Measurements from ENCODE around the gene CORO2B.
A peak's percentile ranks its signal among the peaks of the same experiment; 100 is the strongest.
"Not testable (repeated sequence)": the region's sequence is repeated elsewhere in the genome, so short reads cannot be mapped to it uniquely, and the experiment has no call there.

CORO2B gene

DNA sequence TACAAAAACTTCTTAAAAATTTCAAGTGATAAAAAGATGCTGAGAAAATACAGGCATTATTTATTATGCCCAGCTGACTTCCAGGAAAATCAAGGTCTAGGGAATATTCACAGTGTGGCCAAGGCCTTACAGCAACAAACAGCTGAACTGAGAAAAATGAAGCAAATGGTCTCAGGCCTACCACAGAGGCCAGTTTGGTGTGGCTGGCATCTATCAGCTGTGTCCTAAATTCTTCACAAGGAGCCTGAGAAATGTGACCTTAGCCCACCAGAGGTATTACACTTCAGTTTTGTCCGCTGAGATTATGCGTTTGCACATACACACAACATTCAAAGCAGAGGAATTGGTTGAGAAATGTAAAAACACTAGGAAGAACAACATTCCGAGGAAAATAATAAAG, 164.5 kb downstream of the CORO2B start:
- FAIRE-seq: no peak

DNA sequence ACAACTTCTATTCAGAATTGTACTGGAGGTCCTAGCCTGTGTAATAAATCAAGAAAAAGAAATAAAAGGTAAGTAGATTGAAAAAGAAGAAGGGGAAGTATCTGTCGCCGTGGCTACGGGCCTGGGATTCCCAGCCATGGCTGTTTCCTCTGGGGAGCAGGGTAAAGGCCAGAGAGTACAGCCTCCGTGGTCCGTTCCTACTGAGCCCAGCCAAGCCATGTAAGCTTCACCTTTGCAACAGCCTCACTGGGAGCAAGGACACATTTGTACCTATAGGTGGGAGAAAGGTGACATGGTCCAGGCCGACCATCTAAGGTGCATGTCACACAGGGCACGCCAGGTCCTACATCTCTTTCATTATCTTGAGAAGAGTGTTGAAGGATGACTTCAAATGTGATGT, 170.6 kb downstream of the CORO2B start:
- FAIRE-seq: no peak

DNA sequence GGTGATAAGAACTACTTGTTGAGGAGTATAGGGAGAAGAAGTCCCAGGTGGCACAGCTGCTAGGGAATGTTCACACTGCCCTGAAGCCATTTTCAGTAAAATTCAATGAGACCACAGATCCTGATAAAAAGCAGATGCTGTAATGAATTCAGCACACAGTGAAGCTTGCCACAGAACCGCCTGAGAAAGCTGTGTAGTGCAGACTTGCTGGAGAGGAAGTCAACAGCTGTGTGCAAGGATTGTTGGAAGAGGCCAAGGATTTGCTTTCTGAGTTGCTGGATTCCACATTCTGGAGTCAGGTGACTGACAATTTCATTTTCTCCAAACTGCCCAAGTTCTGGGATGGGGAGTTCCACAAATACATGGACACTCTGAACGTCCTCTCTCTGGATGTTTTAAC, 171.0 kb downstream of the CORO2B start:
- no peak for FAIRE-seq

DNA sequence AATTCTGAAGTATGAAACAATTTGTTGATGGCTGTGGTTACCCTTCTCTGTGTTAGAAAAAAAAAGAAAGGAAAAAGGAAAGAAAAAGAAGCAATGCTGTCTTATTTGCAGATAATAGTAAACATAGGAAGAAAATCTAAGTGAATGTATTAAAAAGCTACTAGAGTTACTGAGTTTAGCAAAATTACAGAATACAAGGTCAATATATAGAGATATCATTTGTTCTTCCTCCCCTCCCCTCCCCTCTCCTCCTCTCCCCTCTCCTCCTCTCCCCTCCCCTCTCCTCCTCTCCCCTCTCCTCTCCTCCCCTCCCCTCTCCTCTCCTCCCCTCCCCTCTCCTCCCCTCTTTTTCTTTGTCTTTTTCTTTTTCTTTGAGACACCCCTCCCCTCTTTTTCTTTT, 172.8 kb downstream of the CORO2B start:
- FAIRE-seq: no peak

DNA sequence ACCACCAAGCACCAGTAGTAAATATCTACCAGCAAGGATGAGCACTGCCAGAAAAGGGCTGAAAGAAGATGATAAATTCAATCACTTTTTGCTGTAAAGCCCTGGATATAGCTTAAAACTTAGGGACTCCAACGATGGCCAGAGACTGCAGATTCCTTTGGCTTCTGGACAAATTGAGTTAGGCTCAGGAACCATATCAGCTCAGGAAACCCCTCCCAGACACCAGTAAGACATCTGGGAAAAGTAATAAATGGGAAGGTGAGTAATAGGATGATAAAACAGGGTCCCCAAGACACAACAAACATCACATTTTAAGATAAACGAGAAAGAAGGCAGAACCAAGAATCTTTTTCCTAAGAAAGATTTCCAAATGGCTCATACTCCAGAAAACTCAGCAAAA, 176.9 kb downstream of the CORO2B start:
- FAIRE-seq: no peak

DNA sequence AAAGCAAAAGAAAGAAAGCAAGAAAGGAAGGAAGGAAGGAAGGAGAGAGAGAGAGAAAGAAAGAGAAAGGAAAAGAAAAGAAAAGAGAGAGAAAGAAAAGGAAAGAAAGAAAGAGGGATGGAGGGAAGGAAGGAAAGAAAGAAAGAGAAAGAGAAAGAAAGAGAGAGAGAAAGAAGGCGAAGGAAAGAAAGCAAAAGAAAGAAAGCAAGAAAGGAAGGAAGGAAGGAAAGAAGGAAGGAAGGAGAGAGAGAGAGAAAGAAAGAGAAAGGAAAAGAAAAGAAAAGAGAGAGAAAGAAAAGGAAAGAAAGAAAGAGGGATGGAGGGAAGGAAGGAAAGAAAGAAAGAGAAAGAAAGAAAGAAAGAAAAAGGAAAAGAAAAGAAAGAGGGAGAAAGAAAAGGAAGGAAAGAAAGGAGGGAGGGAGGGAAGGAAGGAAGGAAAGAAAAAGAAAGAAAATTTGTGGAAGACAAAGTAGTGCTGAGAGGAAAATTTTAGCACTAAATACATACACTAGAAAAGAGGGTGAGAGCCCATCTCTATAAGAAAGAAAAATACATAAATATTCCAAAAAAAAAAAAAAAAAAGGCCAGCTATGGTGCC, 181.3 kb downstream of the CORO2B start:
- FAIRE-seq: not testable (repeated sequence)

DNA sequence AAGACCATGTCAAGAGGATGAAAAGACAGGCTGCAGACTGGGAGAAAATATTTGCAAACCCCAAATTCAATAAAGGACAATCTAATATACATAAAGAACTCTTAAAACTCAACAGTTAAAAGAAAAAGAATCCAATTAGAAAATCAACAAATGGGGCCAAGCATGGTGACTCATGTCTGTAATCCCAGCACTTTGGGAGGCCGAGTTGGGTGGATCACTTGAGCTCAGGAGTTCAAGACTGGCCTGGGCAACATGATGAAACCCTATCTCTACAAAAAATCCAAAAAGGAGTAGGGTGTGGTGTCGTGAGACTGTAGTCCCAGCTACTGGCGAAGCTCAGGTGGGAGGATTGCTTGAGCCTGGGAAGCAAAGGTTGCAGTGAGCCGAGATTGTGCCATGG, 184.3 kb downstream of the CORO2B start:
- no peak for FAIRE-seq

DNA sequence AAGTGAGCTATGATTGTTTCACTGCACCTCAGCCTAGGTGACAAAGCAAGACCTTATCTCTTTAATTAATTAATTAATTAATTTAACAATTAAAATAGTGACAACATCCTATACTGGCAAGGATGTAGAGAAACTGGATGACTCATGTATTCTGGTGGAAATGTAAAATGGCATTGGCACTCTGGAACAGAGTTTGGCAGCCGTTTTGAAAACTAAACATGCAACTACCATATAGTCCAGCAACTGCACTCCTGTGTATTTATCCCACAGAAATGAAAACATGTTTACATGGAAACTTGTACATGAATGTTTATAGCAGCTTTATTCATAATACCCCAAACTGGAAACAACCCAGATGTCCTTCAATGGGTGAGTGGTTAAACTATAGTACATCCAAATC, 185.3 kb downstream of the CORO2B start:
- FAIRE-seq: no peak

DNA sequence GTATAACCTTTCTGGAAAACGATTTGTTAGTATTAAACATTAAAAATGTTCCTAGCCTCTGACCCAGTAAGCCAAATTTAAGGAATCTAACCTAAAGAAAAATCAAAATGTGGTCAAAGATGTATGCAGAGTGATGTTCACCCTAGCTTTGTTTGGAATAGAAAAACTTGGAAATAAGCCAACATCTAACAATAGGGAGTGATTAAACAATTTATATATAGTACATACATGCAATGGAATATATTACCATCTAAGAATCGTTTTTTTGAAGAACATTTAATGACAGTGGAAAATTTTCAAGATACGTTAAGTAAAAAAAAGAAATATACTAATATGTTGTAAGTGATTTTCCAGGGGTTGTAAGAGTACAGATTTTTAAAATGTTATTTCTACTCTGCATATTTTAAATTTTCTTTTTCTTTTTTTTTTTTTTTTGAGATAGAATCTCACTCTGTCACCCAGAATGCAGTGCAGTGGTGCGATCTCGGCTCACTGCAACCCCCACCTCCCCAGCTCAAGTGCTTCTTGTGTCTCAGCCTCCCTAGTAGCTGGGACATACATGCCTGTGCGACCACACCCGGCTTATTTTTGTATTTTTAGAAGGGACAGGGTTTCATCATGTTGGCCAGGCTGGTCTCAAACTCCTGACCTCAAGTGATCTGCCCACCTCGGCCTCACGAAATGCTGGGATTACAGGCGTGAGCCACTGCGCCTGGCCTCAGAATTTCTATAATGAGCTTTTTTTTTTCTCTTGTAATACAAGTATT, 187.0 kb downstream of the CORO2B start:
- peak; percentile 33 for FAIRE-seq

DNA sequence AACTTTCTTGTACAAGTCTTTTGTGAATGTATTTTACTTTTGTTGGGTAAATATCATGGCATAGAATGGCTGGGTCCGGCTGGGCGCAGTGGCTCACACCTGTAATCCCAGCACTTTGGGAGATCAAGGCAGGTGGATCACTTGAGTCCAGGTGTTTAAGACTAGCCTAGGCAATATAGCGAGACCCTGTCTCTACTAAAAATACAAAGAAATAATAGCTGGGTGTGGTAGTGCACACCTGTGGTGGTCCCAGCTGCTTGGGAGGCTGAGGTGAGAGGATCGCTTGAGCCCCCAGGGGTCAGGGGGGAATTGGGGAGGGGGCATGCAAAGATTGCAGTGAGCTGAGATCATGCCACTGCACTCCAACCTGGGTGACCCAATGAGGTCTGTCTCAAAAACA, 189.0 kb downstream of the CORO2B start:
- no peak for FAIRE-seq

DNA sequence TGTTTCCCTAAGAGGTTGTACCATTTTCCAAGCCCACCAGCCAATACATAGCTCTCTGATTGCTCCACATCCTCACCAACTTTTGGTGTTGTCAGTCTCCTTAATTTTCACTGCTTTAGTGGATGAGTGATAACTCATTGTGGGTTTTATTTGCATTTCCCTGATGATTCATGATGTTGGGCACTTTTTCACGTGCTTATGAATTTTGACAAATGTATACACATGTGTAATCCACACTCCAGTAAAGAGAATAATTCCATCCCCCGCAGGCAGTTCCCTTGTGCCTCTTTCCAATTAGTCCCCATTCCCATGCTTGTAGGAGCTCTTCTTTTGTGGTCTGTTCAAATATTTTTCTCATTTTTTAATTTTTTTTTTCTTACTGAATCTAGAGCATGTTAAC, 189.5 kb downstream of the CORO2B start:
- no peak for FAIRE-seq

DNA sequence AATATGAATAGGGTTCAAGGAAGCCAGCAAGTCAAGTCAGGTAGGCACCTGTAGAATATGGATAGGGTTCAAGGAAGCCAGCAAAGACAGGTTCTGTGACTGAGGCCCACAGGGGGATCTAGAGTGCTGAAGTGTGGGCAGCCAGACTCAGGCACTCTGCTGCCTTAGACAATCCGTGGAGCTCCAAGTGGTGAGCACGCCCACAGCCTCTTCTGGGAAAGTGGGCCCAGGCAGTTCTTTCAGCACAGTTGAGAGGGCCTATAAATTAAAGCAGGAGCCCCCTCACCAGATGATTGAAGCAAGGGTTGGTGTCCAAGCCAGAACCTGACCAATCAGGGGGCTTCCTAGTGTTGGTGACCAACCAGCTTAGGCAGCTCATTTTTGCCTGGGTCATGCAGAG, 190.9 kb downstream of the CORO2B start:
- no peak for FAIRE-seq

DNA sequence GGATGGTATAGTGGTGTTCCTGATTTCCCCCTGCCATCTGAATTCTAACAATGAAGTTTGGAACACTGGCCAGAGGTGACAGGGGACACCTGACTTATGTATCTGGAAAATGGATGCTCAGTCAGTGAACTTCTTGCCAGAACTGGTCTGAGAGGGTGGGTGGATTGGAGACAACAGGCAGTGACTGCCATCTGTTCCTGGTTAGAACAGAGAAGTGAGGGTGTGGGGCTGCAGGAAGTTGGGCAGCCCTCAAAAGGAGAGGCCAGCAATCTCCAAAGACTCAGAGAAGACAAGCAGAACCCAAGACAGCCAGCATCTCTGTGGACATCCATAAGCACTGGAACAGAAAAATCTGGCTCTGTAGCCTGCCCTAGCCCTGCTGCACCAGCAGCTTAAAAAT, 191.4 kb downstream of the CORO2B start:
- no peak for FAIRE-seq

DNA sequence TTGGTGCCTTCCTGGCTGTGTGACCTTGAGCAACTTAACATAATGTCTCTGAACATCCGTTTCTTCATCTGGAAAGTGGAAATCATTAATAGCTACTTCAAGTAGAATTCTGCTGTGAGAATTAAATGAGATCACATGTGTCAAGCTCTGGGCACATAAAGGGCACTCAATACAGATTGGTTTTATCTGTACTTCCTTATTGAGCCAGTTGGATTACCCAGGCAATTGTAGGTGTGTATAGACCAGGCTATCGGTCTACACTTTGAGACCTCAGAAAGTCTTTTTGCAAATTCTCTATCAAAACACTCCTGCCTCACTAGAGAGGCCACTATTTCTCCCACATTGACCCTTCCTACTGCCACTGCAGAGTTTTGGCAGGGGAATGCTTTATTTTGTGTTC, 194.2 kb downstream of the CORO2B start:
- FAIRE-seq: no peak

DNA sequence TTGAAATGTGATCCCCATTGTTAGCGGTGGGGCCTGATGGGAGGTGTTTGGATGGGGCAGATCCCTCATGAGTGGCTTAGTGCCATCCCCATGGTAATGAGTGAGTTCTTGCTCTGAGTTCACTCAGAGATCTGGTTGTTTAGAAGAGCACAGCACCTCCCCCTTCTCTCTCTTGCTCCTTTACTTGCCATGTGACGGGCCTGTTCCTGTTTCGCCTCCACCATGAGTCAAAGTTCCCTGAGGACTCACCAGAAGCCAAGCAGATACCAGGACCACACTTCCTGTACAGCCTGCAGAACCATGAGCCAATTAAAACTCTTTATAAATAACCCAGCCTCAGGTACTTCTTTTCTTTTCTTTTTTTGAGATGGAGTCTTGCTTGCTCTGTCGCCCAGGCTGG, 195.3 kb downstream of the CORO2B start:
- FAIRE-seq: no peak

DNA sequence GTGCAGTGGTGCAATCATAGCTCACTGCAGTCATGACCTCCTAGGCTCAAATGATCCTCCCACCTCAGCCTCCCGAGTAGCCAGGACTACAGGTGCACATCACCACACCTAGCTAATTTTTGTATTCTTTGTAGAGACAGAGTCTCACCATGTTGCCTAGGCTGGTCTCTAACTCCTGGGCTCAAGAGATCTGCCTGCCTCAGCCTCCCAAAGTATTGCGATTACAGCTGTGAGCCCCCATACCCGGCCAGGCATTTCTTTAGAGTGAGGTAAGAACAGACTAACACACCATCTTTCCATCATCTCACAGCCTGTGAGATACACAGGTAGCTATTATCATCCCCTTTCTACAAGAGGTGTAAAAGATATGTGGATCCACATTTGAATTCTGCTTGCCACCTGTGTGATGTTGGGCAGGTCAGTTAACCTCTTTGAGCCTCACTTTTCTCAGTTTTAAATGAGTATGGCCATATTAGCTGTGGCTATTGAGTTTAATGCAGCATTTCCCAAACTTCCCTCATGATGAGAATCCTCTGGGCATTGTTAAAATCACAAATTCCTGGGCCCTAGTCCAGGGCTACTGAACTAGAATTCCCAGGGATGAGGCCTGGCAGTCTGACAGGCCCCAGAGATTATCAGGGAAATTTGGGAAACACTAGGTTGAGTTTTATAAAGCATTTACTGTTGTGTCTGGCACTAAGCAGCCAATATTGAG, 195.9 kb downstream of the CORO2B start:
- FAIRE-seq: no peak

DNA sequence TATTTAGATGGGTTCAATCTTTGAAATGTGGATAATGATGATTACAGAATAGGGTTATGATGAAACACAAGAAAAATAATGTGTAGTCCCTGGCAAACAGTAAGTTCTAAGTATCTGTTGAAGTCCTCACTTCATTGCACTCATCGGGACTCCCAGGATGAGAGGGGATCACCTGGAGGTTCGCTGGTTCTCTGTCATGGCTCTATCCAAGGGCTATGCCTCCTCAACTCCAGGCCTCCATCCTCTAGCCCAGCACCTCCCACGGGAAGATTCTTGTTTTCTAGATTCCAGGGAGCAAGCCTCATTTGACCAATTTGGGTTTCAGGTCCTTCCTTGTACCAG, 196.4 kb downstream of the CORO2B start:
- no peak for FAIRE-seq

DNA sequence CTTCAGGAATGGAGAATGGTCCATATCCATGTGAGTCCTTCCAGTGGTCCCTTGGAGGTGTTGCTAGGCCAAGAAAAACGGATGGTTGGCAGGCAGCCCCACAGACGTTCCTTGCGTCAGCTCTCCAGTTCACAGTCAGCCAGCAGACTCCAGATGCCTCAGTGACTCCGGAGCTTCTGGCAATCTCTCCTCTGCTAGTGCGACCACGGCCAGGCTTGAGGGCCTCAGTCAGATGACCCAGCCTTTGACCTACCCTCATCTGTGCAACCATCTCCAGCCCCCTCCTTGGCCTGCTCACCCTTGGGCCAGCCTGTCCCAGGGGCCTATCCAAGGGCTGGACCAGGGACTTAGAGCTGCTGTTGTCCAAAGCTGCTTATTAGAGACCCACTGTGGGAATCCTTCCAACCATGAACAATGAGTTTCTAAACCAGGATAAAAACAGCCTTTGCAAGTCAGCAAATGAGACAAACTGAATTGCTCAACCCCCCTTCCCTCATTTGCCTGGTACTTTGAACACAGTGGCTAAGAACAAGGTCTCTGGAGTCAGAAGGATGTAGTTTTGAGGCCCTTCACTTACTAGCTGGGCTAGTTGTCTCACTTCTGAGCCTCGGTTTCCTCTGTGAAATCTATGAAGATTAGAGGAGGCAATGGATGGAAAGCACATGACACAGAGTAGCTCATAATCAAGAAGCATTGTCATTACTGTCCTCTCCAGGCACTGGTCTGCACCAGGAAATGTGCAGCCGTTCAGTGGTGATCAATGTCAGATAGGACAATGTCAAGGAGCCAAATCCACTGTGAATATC, 197.1 kb downstream of the CORO2B start:
- FAIRE-seq: no peak

DNA sequence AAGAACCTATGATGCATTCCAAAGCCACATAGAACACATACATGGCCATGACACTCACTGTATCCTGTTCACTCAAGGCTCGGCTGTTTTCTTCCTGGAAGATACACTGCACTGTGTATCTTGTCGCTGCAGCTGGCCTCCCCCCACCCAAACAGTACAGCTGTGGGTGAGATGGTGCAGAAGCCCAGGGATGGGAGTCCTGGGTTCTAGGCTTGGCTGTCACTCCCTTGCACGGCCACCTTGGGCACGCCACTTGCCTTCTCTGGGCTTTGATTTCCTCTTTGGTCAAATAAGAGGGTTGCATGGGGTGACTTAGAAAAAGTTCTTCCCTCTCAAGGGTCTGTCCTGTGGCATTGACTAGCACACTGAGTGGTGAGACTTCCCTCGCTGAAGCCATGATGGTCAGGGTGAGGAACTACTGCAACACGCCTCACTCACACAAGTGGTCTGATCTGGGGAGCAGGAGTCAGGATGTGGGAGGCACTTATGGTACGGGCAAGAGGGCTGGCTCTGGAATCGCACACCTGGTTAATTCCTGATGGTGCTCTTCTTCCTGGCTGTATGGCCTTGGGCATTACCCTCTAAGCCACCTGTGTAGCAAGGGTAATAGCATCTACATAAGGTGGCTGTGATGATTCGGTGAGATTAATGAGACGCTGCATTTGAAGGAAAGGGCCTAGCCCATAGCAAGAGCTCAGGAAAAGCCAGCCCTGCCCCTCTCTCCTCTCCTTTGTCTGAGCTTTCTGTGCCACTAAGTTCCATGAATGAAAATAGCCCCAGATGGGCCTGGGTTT, 197.9 kb downstream of the CORO2B start:
- FAIRE-seq: no peak

Measured in G401.6 (cell line).